Measurements from ENCODE around the gene COG8.

COG8 gene

DNA sequence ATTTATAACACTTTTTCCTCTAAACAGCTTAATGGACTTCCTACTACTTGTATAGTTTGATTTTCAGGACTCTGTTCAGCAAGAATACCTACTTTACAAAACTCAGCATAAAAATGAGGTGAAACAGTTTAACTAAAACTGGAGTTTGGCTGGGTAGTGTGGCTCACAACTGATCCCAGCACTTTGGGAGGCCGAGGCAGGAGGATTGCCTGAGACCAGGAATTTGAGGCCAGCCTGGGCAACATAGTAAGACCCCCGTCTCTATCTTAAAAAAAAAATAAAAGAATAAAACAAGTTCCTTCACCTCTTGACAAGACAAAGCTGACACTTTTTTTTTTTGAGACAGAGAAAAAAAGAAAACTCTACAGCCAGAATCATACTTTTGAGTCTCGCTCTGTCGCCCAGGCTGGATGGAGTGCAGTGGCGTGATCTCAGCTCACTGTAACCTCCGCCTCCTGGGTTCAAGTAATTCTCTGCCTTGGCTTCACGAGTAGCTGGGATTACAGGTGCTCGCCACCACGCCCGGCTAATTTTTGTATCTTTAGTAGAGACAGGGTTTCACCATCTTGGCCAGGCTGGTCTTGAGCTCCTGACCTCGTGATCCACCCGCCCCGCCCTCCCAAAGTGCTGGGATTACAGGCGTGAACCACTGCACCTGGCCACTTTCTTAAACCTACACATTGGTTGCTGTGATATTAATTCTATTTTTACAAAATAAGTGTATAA is 11.6 kb downstream of the COG8 start:
- TF ChIP-seq, protein P1, sequence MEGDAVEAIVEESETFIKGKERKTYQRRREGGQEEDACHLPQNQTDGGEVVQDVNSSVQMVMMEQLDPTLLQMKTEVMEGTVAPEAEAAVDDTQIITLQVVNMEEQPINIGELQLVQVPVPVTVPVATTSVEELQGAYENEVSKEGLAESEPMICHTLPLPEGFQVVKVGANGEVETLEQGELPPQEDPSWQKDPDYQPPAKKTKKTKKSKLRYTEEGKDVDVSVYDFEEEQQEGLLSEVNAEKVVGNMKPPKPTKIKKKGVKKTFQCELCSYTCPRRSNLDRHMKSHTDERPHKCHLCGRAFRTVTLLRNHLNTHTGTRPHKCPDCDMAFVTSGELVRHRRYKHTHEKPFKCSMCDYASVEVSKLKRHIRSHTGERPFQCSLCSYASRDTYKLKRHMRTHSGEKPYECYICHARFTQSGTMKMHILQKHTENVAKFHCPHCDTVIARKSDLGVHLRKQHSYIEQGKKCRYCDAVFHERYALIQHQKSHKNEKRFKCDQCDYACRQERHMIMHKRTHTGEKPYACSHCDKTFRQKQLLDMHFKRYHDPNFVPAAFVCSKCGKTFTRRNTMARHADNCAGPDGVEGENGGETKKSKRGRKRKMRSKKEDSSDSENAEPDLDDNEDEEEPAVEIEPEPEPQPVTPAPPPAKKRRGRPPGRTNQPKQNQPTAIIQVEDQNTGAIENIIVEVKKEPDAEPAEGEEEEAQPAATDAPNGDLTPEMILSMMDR (IDR thresholded peaks at IDR 0.05), result no peak
- no peaks in the 10 kb centered on the region for H3K9me3 ChIP-seq
- H3K36me3 ChIP-seq, result peaks cover 34 to 65% (median 59%) of the 10 kb centered on the region in 3 donors
- no peaks in the 10 kb centered on the region for H3K27me3 ChIP-seq
- peak in 1 of 2 donors; percentile 7 for DNase-seq
- no peak overlapping the region for H3K27ac ChIP-seq
- intact Hi-C loops (cut with DNase I; ENCODE audit: low total_unique reads), result no loop called here
- no peak overlapping the region for H3K4me3 ChIP-seq
- peaks cover 0 to 49% (median 27%) of the 10 kb centered on the region in 4 donors for H3K4me1 ChIP-seq

DNA sequence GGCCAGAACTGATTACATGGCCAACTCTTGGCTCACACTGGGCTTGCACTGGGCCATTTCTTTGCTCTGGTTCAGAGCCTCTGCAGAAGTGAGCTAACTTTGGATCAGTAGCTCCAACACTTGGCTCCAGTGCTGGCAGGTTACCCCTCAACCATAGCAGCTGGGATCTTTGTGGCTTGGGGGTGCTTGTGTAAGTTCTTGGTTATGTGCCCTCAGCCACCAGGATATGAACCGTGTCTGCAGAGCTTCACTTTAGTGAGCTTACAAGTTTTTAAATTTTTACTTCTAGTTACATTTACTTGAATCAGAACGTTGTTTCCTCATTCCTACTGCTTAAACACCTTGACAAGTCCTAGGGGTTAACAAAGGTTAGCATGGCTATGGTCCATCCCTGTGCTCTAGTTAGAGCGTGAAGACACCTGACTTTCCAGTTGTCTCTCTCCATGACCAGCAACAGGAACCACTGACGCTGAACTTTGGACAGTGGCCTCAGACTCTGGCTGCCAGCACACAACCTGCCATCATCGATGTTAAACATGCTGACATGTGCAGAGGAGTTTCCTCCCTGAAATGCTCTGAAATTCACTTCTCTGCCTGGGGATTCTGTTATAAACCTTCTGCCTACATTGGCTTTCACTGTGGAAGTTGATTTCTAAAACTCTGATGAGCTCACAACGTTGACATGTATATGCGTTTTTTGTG is 13.0 kb downstream of the COG8 start:
- intact Hi-C loops (cut with DNase I; ENCODE audit: low total_unique reads), result no loop called here
- Histone ChIP-seq H3K27me3 (no peaks in the 10 kb centered on the region), H3K4me3 (no peak overlapping the region), H3K9me3 (no peaks in the 10 kb centered on the region), H3K27ac (no peak overlapping the region), H3K36me3 (peaks cover 42 to 66% (median 63%) of the 10 kb centered on the region in 3 donors), H3K4me1 (peaks cover 0 to 42% (median 24%) of the 10 kb centered on the region in 4 donors)
- TF ChIP-seq, protein P1 (IDR thresholded peaks at IDR 0.05), result no peak
- no peak for DNase-seq

DNA sequence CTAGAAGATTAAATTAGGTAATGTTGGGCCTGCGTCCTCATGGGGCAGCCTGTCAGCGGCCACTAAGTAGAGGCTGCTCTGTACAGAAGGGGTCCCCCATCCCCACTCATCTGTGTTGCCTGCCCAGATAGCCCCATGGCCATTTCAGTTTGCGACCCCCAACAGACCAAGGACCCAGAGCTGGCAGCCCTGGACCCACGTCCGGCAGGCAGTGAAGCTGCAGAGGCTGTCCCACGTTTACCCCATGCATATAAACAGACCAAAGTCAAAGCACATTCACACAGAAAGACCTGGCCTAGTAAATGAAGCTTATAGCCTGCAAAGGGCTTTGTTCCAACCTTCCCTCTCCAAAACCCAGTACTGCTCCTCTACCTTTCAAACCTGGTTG is 13.6 kb downstream of the COG8 start:
- peaks cover 0 to 38% (median 22%) of the 10 kb centered on the region in 4 donors for H3K4me1 ChIP-seq
- intact Hi-C loops (cut with DNase I; ENCODE audit: low total_unique reads), result no loop called here
- no peaks in the 10 kb centered on the region for H3K9me3 ChIP-seq
- TF ChIP-seq, protein P1 (IDR thresholded peaks at IDR 0.05), result no peak
- no peak for DNase-seq
- no peak overlapping the region for H3K27ac ChIP-seq
- H3K36me3 ChIP-seq, result peaks cover 47 to 72% (median 69%) of the 10 kb centered on the region in 3 donors
- H3K4me3 ChIP-seq, result no peak overlapping the region
- no peaks in the 10 kb centered on the region for H3K27me3 ChIP-seq

DNA sequence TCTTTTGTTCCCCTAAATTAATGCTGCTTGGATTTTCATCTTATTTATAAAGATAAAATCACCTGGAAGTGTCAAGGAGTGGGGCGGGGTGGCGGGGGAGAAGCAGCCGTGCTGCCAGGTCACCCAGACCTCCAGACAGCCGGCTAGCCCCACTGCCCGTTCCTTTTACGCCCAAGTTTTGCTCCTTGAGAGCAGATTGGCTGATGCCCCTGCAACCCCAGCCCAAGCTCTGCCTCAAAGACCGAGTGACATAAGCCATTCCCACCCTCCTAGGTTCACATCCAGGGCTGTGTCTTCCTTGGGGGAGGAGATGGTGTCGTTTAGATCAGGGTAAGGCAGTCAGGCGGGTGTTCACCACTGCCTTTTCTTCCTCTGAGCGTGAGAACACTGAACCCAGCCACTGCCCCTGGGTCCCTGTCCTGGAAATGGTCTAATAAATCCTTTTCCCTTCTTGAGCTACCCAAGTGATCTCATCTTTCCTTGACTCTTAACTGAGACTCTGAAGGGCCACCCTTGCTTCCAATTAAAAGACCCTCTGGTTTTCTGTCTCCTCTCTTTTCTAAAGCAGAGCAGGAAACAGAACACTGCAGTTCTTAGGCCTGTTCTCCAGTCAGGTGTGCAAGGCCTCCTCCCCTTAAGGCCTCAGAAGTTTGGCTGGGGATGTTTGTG is 14.6 kb downstream of the COG8 start:
- Histone ChIP-seq H3K27ac (no peak overlapping the region), H3K4me3 (no peak overlapping the region), H3K36me3 (peaks cover 58 to 82% (median 79%) of the 10 kb centered on the region in 3 donors), H3K27me3 (no peaks in the 10 kb centered on the region), H3K9me3 (no peaks in the 10 kb centered on the region), H3K4me1 (peaks cover 0 to 33% (median 21%) of the 10 kb centered on the region in 4 donors)
- TF ChIP-seq, protein P1 (IDR thresholded peaks at IDR 0.05), result no peak
- DNase-seq, result no peak
- intact Hi-C loops (cut with DNase I; ENCODE audit: low total_unique reads), result no loop called here

DNA sequence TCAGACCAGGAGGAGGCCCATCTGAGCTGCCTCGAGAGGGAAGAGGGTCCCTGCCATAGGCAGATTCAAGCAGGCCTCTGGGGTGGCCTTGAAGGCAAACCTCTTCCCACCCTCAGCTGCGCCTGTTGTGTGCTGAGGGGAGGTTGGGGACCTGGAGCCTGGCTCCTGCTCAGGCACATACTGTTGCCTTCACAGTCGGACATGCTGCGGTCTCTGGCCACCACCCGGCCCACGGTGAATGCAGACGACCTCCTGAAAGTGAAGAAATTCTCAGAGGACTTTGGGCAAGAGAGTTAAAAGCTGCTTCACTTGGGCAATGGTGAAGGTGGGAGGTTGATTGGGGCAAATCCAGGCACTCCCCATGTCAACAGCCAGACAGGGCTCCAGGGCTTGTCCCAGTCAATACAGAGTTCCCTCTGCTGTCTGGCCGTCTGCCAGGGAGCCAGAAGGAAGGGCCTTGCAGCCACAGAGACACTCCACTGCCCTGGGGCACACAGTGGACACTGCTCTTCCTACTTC is 15.3 kb downstream of the COG8 start:
- TF ChIP-seq, protein P1 (IDR thresholded peaks at IDR 0.05), result no peak
- H3K9me3 ChIP-seq, result no peaks in the 10 kb centered on the region
- intact Hi-C loops (cut with DNase I; ENCODE audit: low total_unique reads), result no loop called here
- peaks cover 0 to 27% (median 14%) of the 10 kb centered on the region in 4 donors for H3K4me1 ChIP-seq
- DNase-seq, result peak in 1 of 2 donors; percentile 79
- no peak overlapping the region for H3K4me3 ChIP-seq
- no peak overlapping the region for H3K27ac ChIP-seq
- no peaks in the 10 kb centered on the region for H3K27me3 ChIP-seq
- H3K36me3 ChIP-seq, result peaks cover 64 to 89% (median 86%) of the 10 kb centered on the region in 3 donors

All from tibial artery (tissue), 4 donors.